K562 (cell line): Measurements from ENCODE around the gene TYW1B. TPM values are rescaled to one million over a fixed set of nuclear protein-coding genes. Genes with fewer than 3 reads are reported as not detected.

Source experiments
- ATAC-seq: fragments of 200-7000 bp; cut with Tn5 transposase; 3 replicates; pipeline ENCODE4 v1.9.1; 2020; ENCODE audit warnings: moderate library complexity
- BruUV-seq: library from RNA; stranded (reverse); fragments of 400-500 nt; replicated peaks from 2 replicates; lab custom pipeline; 2021; lab: Mats Ljungman, UMichigan
- CTCF ChIA-PET: fragments of 300-600 bp; formaldehyde crosslinking; extraction: SDS; loops from one replicate; lab custom pipeline; 2021; ENCODE audit warnings: low intra/inter-chr PET ratio; lab: Yijun Ruan, JAX
- POLR2A ChIA-PET: fragments of 300-600, 350-650 bp; sonication (Branson Sonifier 250); formaldehyde crosslinking; extraction: SDS; loops from one replicate; lab custom pipeline; 2021; ENCODE audit warnings: antibody characterized with exemption, inconsistent platforms; lab: Yijun Ruan, JAX
- DNase-seq, 4 experiments: peaks; one replicate each; pipeline versions ENCODE4 v3.0.0 to v3.0.0-alpha.2; 2011 to 2018; ENCODE audit warnings: low spot score in 3 of 4, mixed read lengths in 3 of 4; ENCODE audit errors: extremely low read depth in 1 of 4
- FAIRE-seq: peaks from 2 replicates; lab custom pipeline; 2011; peaks lifted over from hg19 to GRCh38; lab: Jason Lieb, UNC
- H2AFZ ChIP-seq: 2 replicates; pipeline ENCODE4 v1.6.0; 2011; ENCODE audit warnings: low read depth, low read length, control low read depth, inconsistent platforms
- H3K27ac ChIP-seq: fragments of 200-600 bp; 3 replicates; pipeline ENCODE4 v1.8.0; 2011; ENCODE audit warnings: low read depth, mild to moderate bottlenecking, control low read depth, inconsistent platforms, low read length, moderate library complexity, mixed read lengths; ENCODE audit errors: extremely low read depth
- H3K27me3 ChIP-seq, 2 experiments: fragments of 300-600 bp in 1 of 2; 2 replicates in 1 of 2; 3 replicates in 1 of 2; pipeline versions ENCODE4 v1.6.0 to v1.8.0; 2011; ENCODE audit warnings: inconsistent platforms in 2 of 2, low read length in 2 of 2, mild to moderate bottlenecking in 1 of 2, mixed read lengths in 1 of 2, moderate library complexity in 1 of 2; ENCODE audit not compliant: control insufficient read depth in 2 of 2, insufficient read depth in 2 of 2
- H3K36me3 ChIP-seq: fragments of 300-600 bp; 3 replicates; pipeline ENCODE4 v1.8.0; 2011; ENCODE audit warnings: mild to moderate bottlenecking, low read length, inconsistent platforms; ENCODE audit not compliant: control insufficient read depth, insufficient read depth
- H3K4me1 ChIP-seq, 2 experiments: fragments of 200-600 bp in 1 of 2; replicated peaks in 1 of 2; 2 replicates in 1 of 2; 3 replicates in 1 of 2; pipeline versions ENCODE4 v1.5.1 to v1.8.0; 2011; ENCODE audit warnings: inconsistent platforms in 2 of 2, low read length in 2 of 2, mild to moderate bottlenecking in 1 of 2, mixed read lengths in 1 of 2, moderate library complexity in 1 of 2; ENCODE audit not compliant: control insufficient read depth in 2 of 2, insufficient read depth in 2 of 2
- H3K4me2 ChIP-seq: 2 replicates; pipeline ENCODE4 v1.6.1; 2011; ENCODE audit warnings: low read length, control low read depth, inconsistent platforms, mixed read lengths; ENCODE audit not compliant: insufficient read depth
- H3K4me3 ChIP-seq: fragments of 200-600 bp; sonication (generic), shearing (Covaris generic); 2 replicates; pipeline ENCODE4 v1.5.1; 2016; ENCODE audit warnings: control low read depth, inconsistent platforms
- H3K79me2 ChIP-seq: fragments of 200-600 bp; 3 replicates; pipeline ENCODE4 v1.8.0; 2011; ENCODE audit warnings: low read length, inconsistent platforms; ENCODE audit not compliant: control insufficient read depth, insufficient read depth
- H3K9ac ChIP-seq, 2 experiments: 2 replicates each; pipeline versions ENCODE4 v1.6.0 to v1.6.1; 2011; ENCODE audit warnings: low read depth in 2 of 2, low read length in 2 of 2, control low read depth in 1 of 2, inconsistent platforms in 1 of 2, mild to moderate bottlenecking in 1 of 2, mixed read lengths in 1 of 2; ENCODE audit not compliant: insufficient read depth in 1 of 2
- H3K9me1 ChIP-seq: one replicate; pipeline ENCODE4 v1.6.0; 2011; ENCODE audit warnings: inconsistent platforms, mild to moderate bottlenecking, low read length, moderate library complexity; ENCODE audit not compliant: control insufficient read depth, insufficient read depth
- H3K9me3 ChIP-seq: replicated peaks from 2 replicates; pipeline ENCODE4 v1.5.1; 2011; ENCODE audit warnings: low read depth, low read length, inconsistent platforms; ENCODE audit not compliant: control insufficient read depth, insufficient read depth
- H4K20me1 ChIP-seq: replicated peaks from 2 replicates; pipeline ENCODE4 v1.6.1; 2011; ENCODE audit warnings: low read length, inconsistent platforms, mixed read lengths; ENCODE audit not compliant: control insufficient read depth, insufficient read depth
- BMI1 ChIP-seq: fragments of 150-350 bp; IDR thresholded peaks from 2 replicates; pipeline ENCODE4 v1.6.1; 2014; ENCODE audit warnings: low read length
- BRF1 ChIP-seq: IDR thresholded peaks from 3 replicates; pipeline ENCODE4 v1.6.1; 2011; ENCODE audit warnings: borderline replicate concordance, mild to moderate bottlenecking; ENCODE audit not compliant: insufficient read length; ENCODE audit errors: extremely low read depth
- CBX3 ChIP-seq, 2 experiments: IDR thresholded peaks; 1 replicate in 1 of 2; 2 replicates in 1 of 2; pipeline ENCODE4 v1.6.1; 2012; ENCODE audit warnings: inconsistent platforms in 2 of 2, low read length in 2 of 2, borderline replicate concordance in 1 of 2, control low read depth in 1 of 2
- CBX5 ChIP-seq: IDR thresholded peaks from 2 replicates; pipeline ENCODE4 v1.6.1; 2014; ENCODE audit warnings: low read depth, borderline replicate concordance
- CEBPB ChIP-seq: fragments of 450-650 bp; IDR thresholded peaks from 2 replicates; pipeline ENCODE4 v1.6.1; 2016; ENCODE audit warnings: missing genetic modification characterization, missing compliant biosample characterization
- CEBPG ChIP-seq, 3 experiments: fragments of 200-800 bp in 1 of 3; sonication (Bioruptor generic) in 1 of 3; sonication (generic) in 1 of 3; formaldehyde crosslinking in 1 of 3; IDR thresholded peaks in 2 of 3; conservative IDR thresholded peaks in 1 of 3; 2 replicates each; pipeline versions ENCODE4 v1.6.1 to v1.8.0; 2016 to 2022; ENCODE audit warnings: missing compliant biosample characterization in 2 of 3, missing genetic modification characterization in 2 of 3, mild to moderate bottlenecking in 1 of 3, missing genetic modification reagents in 1 of 3
- E2F6 ChIP-seq, 2 experiments: IDR thresholded peaks; 2 replicates each; pipeline ENCODE4 v1.6.1; 2011; ENCODE audit warnings: borderline replicate concordance in 1 of 2, control low read depth in 1 of 2, low read depth in 1 of 2, low read length in 1 of 2, mild to moderate bottlenecking in 1 of 2, mixed read lengths in 1 of 2, moderate library complexity in 1 of 2; ENCODE audit not compliant: insufficient read depth in 1 of 2, insufficient read length in 1 of 2, poor library complexity in 1 of 2, severe bottlenecking in 1 of 2; ENCODE audit errors: extremely low read depth in 1 of 2
- ERF ChIP-seq: fragments of 450-650 bp; formaldehyde crosslinking; IDR thresholded peaks from 2 replicates; pipeline ENCODE4 v1.4.0; 2020; ENCODE audit warnings: mild to moderate bottlenecking, mixed read lengths
- HEY1 ChIP-seq: fragments of 250-450 bp; sonication (Bioruptor Pico); IDR thresholded peaks from 2 replicates; pipeline ENCODE4 v1.5.0; 2020; ENCODE audit warnings: mild to moderate bottlenecking, moderate library complexity, borderline replicate concordance
- PREB ChIP-seq: sonication (generic); formaldehyde crosslinking; IDR thresholded peaks from 2 replicates; pipeline ENCODE4 v1.8.1; 2023; ENCODE audit warnings: mild to moderate bottlenecking, missing genetic modification reagents
- SIRT6 ChIP-seq: IDR thresholded peaks from one replicate; pipeline ENCODE4 v1.6.1; 2012; ENCODE audit warnings: low read depth, mild to moderate bottlenecking, control low read depth, inconsistent platforms, low read length, moderate library complexity
- TRIM24 ChIP-seq, 2 experiments: fragments of 450-650 bp; IDR thresholded peaks; 2 replicates each; pipeline ENCODE4 v1.6.1; 2016
- TRIM28 ChIP-seq: fragments of 450-650 bp; IDR thresholded peaks from 2 replicates; pipeline ENCODE4 v1.6.1; 2017
- ZNF239 ChIP-seq: fragments of 250-450 bp; sonication (Bioruptor Pico); IDR thresholded peaks from 2 replicates; pipeline ENCODE4 v1.4.0; 2020; ENCODE audit warnings: mild to moderate bottlenecking
- WGBS: fragments of 100-300 bp; shearing (Covaris generic); methylation state at CpG from one replicate; pipeline ENCODE4 v1.1.6; 2016; ENCODE audit warnings: low coverage, mixed read lengths; ENCODE audit not compliant: insufficient coverage; ENCODE audit errors: missing lambda C conversion rate; 5-methylcytosine and 5-hydroxymethylcytosine counted together
- in situ Hi-C: fragments of 300-500 bp; cut with MboI; formaldehyde crosslinking; loops from 4 replicates; pipeline ENCODE4 v1.15.0; 2018; ENCODE audit warnings: inconsistent platforms, mixed read lengths
- intact Hi-C: fragments of 100-400 bp; cut with micrococcal nuclease; formaldehyde crosslinking; loops from 2 replicates; pipeline ENCODE4 v1.14.2; 2022
- polyA plus RNA-seq, 8 experiments: library from polyadenylated mRNA; depleted of rRNA in 4 of 8; stranded (reverse) in 5 of 8; unstranded in 3 of 8; fragments of >200 nt; fragmentation: Nextera tagmentation in 2 of 8; fragmentation: Illumina TruSeq in 1 of 8; extraction: Ambion mirVana in 2 of 8; extraction: Trizol in 1 of 8; gene quantifications; 2 replicates each; pipeline versions ENCODE4 v1.2.1 to v1.2.3, GENCODE V29; 2011 to 2014; ENCODE audit warnings: inconsistent platforms in 1 of 8, missing spikeins in 1 of 8
- total RNA-seq, 7 experiments: library from RNA; depleted of rRNA in 6 of 7; stranded (reverse); fragments of >200 nt in 6 of 7; fragmentation: Illumina TruSeq in 2 of 7; extraction: Trizol in 2 of 7; gene quantifications; 2 replicates each; pipeline versions ENCODE4 v1.2.1 to v1.2.3, GENCODE V29; 2011 to 2021; ENCODE audit warnings: low replicate concordance in 1 of 7
- TF ChIP-seq, protein P1 (sequence below): fragments of 450-650 bp; IDR thresholded peaks from 2 replicates; pipeline ENCODE4 v1.6.1; 2017; ENCODE audit warnings: antibody characterized with exemption, mild to moderate bottlenecking

Gene TYW1B
- total and polyA plus RNA-seq, 9 of the 15 experiments (the other 6 are each of a cell fraction or from before 2014, with no cell fraction given): 5.8 to 14.7 (median 9.8) TPM

- POLR2A ChIA-PET: no interaction called here
- intact Hi-C loops: no loop called here
Observed at GRCh38 chr7:72760602-72761001, 67.4 kb downstream of the TYW1B start.

More at GRCh38 chr7:72760602-72761001, 67.4 kb downstream of the TYW1B start:
- 59% methylated on average over 2 of the region's 2 CpGs for WGBS
- TF ChIP-seq E2F6 (IDR thresholded peaks at IDR 0.05; ENCODE audit: borderline replicate concordance in 1 of 2, extremely low read depth in 1 of 2, insufficient read depth in 1 of 2, insufficient read length in 1 of 2, low read depth in 1 of 2, low read length in 1 of 2, poor library complexity in 1 of 2, severe bottlenecking in 1 of 2): no peak
- no peak for TF ChIP-seq ERF (CRISPR knock-in tag)
- TF ChIP-seq TRIM28: peak; percentile 76; the same call in 1 of the 2 replicates
- no peak for TF ChIP-seq BRF1
- TF ChIP-seq BMI1: no peak
- TF ChIP-seq ZNF239 (CRISPR knock-in tag): no peak
- TF ChIP-seq, protein P1, sequence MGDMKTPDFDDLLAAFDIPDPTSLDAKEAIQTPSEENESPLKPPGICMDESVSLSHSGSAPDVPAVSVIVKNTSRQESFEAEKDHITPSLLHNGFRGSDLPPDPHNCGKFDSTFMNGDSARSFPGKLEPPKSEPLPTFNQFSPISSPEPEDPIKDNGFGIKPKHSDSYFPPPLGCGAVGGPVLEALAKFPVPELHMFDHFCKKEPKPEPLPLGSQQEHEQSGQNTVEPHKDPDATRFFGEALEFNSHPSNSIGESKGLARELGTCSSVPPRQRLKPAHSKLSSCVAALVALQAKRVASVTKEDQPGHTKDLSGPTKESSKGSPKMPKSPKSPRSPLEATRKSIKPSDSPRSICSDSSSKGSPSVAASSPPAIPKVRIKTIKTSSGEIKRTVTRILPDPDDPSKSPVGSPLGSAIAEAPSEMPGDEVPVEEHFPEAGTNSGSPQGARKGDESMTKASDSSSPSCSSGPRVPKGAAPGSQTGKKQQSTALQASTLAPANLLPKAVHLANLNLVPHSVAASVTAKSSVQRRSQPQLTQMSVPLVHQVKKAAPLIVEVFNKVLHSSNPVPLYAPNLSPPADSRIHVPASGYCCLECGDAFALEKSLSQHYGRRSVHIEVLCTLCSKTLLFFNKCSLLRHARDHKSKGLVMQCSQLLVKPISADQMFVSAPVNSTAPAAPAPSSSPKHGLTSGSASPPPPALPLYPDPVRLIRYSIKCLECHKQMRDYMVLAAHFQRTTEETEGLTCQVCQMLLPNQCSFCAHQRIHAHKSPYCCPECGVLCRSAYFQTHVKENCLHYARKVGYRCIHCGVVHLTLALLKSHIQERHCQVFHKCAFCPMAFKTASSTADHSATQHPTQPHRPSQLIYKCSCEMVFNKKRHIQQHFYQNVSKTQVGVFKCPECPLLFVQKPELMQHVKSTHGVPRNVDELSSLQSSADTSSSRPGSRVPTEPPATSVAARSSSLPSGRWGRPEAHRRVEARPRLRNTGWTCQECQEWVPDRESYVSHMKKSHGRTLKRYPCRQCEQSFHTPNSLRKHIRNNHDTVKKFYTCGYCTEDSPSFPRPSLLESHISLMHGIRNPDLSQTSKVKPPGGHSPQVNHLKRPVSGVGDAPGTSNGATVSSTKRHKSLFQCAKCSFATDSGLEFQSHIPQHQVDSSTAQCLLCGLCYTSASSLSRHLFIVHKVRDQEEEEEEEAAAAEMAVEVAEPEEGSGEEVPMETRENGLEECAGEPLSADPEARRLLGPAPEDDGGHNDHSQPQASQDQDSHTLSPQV: no peak
- TF ChIP-seq HEY1: no peak
- peak in 1 of 2 experiments; percentile 61; a peak in 1 of 3 replicates for TF ChIP-seq CBX3 (IDR thresholded peaks at IDR 0.05; ENCODE audit: borderline replicate concordance in 1 of 2, low read length in 2 of 2)
- TF ChIP-seq CEBPB (tag): peak; percentile 31
- TF ChIP-seq PREB (CRISPR knock-in tag): no peak
- no peak for TF ChIP-seq CEBPG (CRISPR knock-in tag; IDR thresholded peaks at IDR 0.05)
- TF ChIP-seq CEBPG (tag; conservative IDR thresholded peaks at IDR 0.05 in 1 of 2, IDR thresholded peaks at IDR 0.05 in 1 of 2): 0 out of 4 replicates have a peak, but pooled peaks of 1 of the 2 experiments have one; percentile 18
- 0 out of 4 replicates have a peak, but pooled peaks of 1 of the 2 experiments have one; percentile 21 for TF ChIP-seq TRIM24 (IDR thresholded peaks at IDR 0.05)
- 0 out of 2 replicates have a peak, but pooled peaks have one; percentile 29 for TF ChIP-seq CBX5
- no peak for TF ChIP-seq SIRT6
- Histone ChIP-seq H3K4me3 (no peak overlapping the region), H3K9me1 (no peaks in the 10 kb centered on the region), H2AFZ (no peak overlapping the region), H3K27ac (no peak overlapping the region), H3K9me3 (0 out of 2 replicates have a peak, but pooled peaks cover 2% of the 10 kb centered on the region), H3K4me2 (no peak overlapping the region), H3K9ac (no peak overlapping the region), H3K27me3 (no peaks in the 10 kb centered on the region), H3K4me1 (no peaks in the 10 kb centered on the region), H3K79me2 (no peaks in the 10 kb centered on the region), H3K36me3 (no peaks in the 10 kb centered on the region), H4K20me1 (no peaks in the 10 kb centered on the region)
- in situ Hi-C loops: no loop called here
- BruUV-seq: no TSS peak
- ATAC-seq (no peak), FAIRE-seq (no peak), DNase-seq (no peak)
- CTCF ChIA-PET: no interaction called here
